DOHH2 (cell line): ENCODE results near the gene JAML.

Source experiments
- H3F3A ChIP-seq: fragments of 200-600 bp; sonication (generic), shearing (Covaris generic); 2 replicates; pipeline ENCODE4 v1.6.0; 2016; ENCODE audit warnings: antibody characterized with exemption, mild to moderate bottlenecking; ENCODE audit not compliant: control insufficient read depth, insufficient read depth
- H3K27ac ChIP-seq: fragments of 200-600 bp; sonication (generic); 2 replicates; pipeline ENCODE4 v1.5.1; 2014; ENCODE audit warnings: low read depth, mild to moderate bottlenecking, low read length, moderate library complexity
- H3K27me3 ChIP-seq: fragments of 200-600 bp; sonication (generic); 2 replicates; pipeline ENCODE4 v1.6.1; 2014; ENCODE audit warnings: mild to moderate bottlenecking, low read length, mixed read lengths; ENCODE audit not compliant: control insufficient read depth
- H3K36me3 ChIP-seq: fragments of 200-600 bp; sonication (generic); 2 replicates; pipeline ENCODE4 v1.6.1; 2014; ENCODE audit warnings: mild to moderate bottlenecking, low read length, moderate library complexity, mixed read lengths; ENCODE audit not compliant: control insufficient read depth
- H3K4me1 ChIP-seq: fragments of 200-600 bp; sonication (generic); 2 replicates; pipeline ENCODE4 v1.6.1; 2014; ENCODE audit warnings: mild to moderate bottlenecking, low read length, mixed read lengths; ENCODE audit not compliant: control insufficient read depth
- H3K4me2 ChIP-seq: fragments of 200-600 bp; sonication (generic); 2 replicates; pipeline ENCODE4 v1.6.0; 2014; ENCODE audit warnings: mild to moderate bottlenecking, low read length, moderate library complexity
- H3K4me3 ChIP-seq: fragments of 200-600 bp; sonication (generic); 2 replicates; pipeline ENCODE4 v1.5.1; 2014; ENCODE audit warnings: mild to moderate bottlenecking, low read length, mixed read lengths
- H3K79me2 ChIP-seq: fragments of 200-600 bp; sonication (generic); 2 replicates; pipeline ENCODE4 v1.6.1; 2014; ENCODE audit warnings: mild to moderate bottlenecking, low read length, mixed read lengths; ENCODE audit not compliant: control insufficient read depth
- H3K9me2 ChIP-seq: fragments of 200-600 bp; sonication (generic); replicated peaks from 2 replicates; pipeline ENCODE4 v1.6.1; 2014; ENCODE audit warnings: mild to moderate bottlenecking, low read length, mixed read lengths; ENCODE audit not compliant: control insufficient read depth
- H3K9me3 ChIP-seq: fragments of 200-600 bp; sonication (generic); 2 replicates; pipeline ENCODE4 v1.6.1; 2014; ENCODE audit warnings: antibody characterized with exemption, low read length, mixed read lengths; ENCODE audit not compliant: control insufficient read depth, insufficient read depth
- H4K20me1 ChIP-seq: fragments of 200-600 bp; sonication (generic); 2 replicates; pipeline ENCODE4 v1.6.0; 2014; ENCODE audit warnings: low read depth, mild to moderate bottlenecking, antibody characterized with exemption, low read length, moderate library complexity; ENCODE audit not compliant: control insufficient read depth, insufficient read depth
- EZH2phosphoT487 ChIP-seq: fragments of 200-600 bp; sonication (generic); IDR thresholded peaks from 2 replicates; pipeline ENCODE4 v1.6.1; 2017; ENCODE audit warnings: borderline replicate concordance, mild to moderate bottlenecking, antibody characterized with exemption, low read length, moderate library complexity, mixed read lengths
- TF ChIP-seq, protein P1 (sequence below): fragments of 200-600 bp; sonication (generic); IDR thresholded peaks from one replicate; pipeline ENCODE4 v1.5.1; 2014; ENCODE audit warnings: antibody characterized with exemption, mild to moderate bottlenecking, low read depth, low read length; ENCODE audit not compliant: poor library complexity, severe bottlenecking

The JAML gene

DNA sequence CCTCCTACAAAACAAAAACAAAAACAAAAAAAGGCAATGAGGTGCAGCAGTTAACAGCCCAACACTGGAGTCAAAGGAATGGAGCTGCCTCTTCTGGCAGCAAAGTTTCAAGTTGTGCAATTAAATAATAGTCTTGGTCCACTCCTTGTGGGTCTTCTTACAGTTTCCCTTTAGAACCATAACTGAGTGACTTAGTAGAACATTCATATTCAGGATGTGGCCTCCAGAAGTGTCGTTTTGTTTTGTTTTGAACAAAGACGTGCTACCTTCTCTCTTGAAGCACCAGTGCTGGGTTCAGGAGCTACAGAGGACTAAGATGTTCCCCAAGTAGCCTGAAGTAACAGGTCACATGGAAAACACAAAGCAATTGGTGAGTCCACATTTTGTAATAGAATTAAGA lies 2.0 kb upstream of the JAML start:
- Histone ChIP-seq H3K27me3 (no peaks in the 10 kb centered on the region), H3K27ac (no peak overlapping the region), H3K9me2 (no peaks in the 10 kb centered on the region), H3K36me3 (no peaks in the 10 kb centered on the region), H3K4me2 (no peak overlapping the region), H4K20me1 (no peaks in the 10 kb centered on the region), H3F3A (peaks cover 4% of the 10 kb centered on the region; the same call in 1 of the 2 replicates), H3K79me2 (no peaks in the 10 kb centered on the region), H3K4me1 (peaks cover 62% of the 10 kb centered on the region), H3K4me3 (no peak overlapping the region), H3K9me3 (no peaks in the 10 kb centered on the region)
- TF ChIP-seq, protein P1, sequence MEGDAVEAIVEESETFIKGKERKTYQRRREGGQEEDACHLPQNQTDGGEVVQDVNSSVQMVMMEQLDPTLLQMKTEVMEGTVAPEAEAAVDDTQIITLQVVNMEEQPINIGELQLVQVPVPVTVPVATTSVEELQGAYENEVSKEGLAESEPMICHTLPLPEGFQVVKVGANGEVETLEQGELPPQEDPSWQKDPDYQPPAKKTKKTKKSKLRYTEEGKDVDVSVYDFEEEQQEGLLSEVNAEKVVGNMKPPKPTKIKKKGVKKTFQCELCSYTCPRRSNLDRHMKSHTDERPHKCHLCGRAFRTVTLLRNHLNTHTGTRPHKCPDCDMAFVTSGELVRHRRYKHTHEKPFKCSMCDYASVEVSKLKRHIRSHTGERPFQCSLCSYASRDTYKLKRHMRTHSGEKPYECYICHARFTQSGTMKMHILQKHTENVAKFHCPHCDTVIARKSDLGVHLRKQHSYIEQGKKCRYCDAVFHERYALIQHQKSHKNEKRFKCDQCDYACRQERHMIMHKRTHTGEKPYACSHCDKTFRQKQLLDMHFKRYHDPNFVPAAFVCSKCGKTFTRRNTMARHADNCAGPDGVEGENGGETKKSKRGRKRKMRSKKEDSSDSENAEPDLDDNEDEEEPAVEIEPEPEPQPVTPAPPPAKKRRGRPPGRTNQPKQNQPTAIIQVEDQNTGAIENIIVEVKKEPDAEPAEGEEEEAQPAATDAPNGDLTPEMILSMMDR, result no peak
- TF ChIP-seq EZH2phosphoT487, result no peak

DNA sequence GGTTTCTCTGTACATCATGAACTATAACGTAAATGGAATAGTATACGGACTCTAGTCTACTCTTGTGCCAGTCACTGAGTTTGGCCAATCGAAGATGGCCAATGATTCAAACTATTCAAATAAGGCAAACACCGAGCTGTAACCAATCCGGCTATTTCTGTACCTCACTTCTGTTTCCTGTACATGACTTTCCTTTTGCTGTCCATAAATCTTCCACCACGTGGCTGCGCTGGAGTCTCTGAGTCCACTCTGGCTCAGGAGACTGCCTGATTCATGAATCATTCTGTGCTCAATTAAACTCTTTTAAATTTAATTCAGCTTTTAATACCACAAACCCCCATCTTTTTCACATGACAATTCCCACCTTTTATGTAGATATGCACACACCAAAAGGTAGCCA lies 1.5 kb upstream of the JAML start:
- H3F3A ChIP-seq, result peaks cover 4% of the 10 kb centered on the region; the same call in 1 of the 2 replicates
- no peaks in the 10 kb centered on the region for H4K20me1 ChIP-seq
- H3K27ac ChIP-seq, result no peak overlapping the region
- H3K4me1 ChIP-seq, result peaks cover 62% of the 10 kb centered on the region
- H3K4me3 ChIP-seq, result no peak overlapping the region
- H3K9me2 ChIP-seq, result no peaks in the 10 kb centered on the region
- no peak for TF ChIP-seq EZH2phosphoT487
- TF ChIP-seq, protein P1, result no peak
- no peaks in the 10 kb centered on the region for H3K79me2 ChIP-seq
- H3K9me3 ChIP-seq, result no peaks in the 10 kb centered on the region
- H3K36me3 ChIP-seq, result no peaks in the 10 kb centered on the region
- H3K27me3 ChIP-seq, result no peaks in the 10 kb centered on the region
- H3K4me2 ChIP-seq, result no peak overlapping the region; the same call in 1 of the 2 replicates

DNA sequence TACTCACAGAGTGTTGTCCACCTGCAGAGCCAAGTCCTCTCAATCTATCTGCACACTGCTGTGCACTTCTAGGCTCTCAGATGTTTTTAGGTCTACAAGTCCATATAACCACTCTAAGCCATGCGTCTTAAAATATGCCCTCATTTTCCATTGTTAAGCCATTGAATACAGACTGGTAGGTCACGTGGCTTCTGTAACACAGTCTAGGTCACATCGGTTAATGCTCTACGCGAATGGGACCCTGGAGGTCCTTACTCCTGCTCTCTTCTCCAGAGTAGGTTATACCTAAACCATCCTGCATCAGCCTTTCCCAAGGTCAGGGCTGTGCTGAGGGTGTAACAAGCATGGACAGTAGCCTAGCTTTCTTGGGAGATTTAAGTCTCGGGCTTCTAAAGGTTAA lies 819 bp downstream of the JAML start:
- H3K9me3 ChIP-seq, result no peaks in the 10 kb centered on the region
- peak overlapping the region; percentile 10 for H3K4me3 ChIP-seq
- no peaks in the 10 kb centered on the region; the same call in 1 of the 2 replicates for H3F3A ChIP-seq
- no peaks in the 10 kb centered on the region for H4K20me1 ChIP-seq
- peaks cover 53% of the 10 kb centered on the region for H3K4me1 ChIP-seq
- TF ChIP-seq, protein P1, result no peak
- no peak for TF ChIP-seq EZH2phosphoT487
- H3K4me2 ChIP-seq, result 0 out of 2 replicates have a peak overlapping the region, but pooled peaks have one; percentile 17
- no peaks in the 10 kb centered on the region for H3K27me3 ChIP-seq
- no peaks in the 10 kb centered on the region for H3K9me2 ChIP-seq
- no peaks in the 10 kb centered on the region for H3K36me3 ChIP-seq
- no peaks in the 10 kb centered on the region for H3K79me2 ChIP-seq
- H3K27ac ChIP-seq, result no peak overlapping the region
